NOMO-1 treated with DMSO at 0.1 percent for 48 hours (cell line): Measurements from ENCODE around the gene PGBD1.
A peak's percentile ranks its signal among the peaks of the same experiment; 100 is the strongest.

Source experiments
- DNase-seq: peaks from one replicate; lab custom pipeline; 2025; ENCODE audit not compliant: unreplicated experiment; lab: John Stamatoyannopoulos, UW

The PGBD1 gene

DNA sequence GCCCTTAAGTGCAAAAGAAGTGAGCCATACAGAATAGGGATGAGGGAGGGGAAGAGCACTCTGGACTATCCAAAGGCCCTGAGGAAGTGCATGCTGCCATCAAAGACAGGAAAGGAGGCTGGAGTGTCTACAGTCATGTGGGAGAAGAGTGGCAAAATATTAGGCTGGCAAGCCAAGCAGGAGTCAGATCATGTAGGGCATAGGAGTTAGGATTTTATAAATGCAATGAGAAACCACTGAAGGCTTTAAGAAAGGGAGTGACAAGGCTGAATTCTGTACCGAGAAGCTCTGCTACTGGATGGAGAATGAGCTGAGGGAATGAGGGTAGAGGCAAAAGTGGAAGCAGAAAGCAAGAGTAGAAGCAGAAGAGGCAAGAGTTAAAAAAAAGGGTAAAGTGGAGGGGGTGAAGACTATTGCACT, 52.2 kb downstream of the PGBD1 start:
- no peak for DNase-seq

DNA sequence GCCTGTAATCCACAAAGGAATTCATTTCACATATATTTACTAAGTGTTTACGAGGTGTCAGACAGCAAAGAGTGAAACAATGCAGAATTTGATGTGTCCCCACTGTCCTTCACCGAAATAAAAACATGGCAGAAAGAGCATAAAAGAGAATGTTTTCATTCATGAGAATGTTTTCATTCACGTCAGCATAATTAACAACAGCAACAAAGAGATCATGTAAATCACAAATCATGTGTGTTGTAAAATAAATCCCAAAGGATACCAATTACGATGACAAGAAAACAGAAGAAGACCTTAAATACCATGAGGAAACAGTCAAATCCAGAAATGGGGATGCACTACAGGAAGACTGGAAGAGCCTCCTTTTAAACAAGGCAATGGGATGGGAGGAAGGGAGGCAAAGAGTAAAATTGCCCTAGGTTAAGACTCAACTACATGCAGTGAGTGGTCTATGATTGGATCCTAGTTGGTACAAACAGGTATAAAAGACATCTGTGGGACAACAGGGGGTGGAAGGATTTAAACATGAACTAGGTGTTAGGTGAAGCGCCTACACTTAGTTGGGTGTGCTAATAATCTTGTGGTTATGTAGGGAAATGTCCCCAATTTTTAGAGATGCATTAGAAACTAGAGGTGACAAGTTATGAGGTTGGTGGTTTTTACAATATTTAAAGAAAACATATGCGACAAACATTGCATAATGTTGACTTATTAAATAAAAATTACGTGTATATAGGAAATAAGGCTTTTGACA, 53.1 kb downstream of the PGBD1 start:
- DNase-seq: no peak

GRCh38 chr6:28335040-28335563, 53.7 kb downstream of the PGBD1 start:
- DNase-seq: no peak

- peak; percentile 90 for DNase-seq
Measured at GRCh38 chr6:28335564-28336283, 54.4 kb downstream of the PGBD1 start, which contains the start of gene ZSCAN31. TSS of gene ZSCAN31 (minus strand) at chr6:28336148. CDS start at chr6:28329683, 6,465 bp downstream.

DNA sequence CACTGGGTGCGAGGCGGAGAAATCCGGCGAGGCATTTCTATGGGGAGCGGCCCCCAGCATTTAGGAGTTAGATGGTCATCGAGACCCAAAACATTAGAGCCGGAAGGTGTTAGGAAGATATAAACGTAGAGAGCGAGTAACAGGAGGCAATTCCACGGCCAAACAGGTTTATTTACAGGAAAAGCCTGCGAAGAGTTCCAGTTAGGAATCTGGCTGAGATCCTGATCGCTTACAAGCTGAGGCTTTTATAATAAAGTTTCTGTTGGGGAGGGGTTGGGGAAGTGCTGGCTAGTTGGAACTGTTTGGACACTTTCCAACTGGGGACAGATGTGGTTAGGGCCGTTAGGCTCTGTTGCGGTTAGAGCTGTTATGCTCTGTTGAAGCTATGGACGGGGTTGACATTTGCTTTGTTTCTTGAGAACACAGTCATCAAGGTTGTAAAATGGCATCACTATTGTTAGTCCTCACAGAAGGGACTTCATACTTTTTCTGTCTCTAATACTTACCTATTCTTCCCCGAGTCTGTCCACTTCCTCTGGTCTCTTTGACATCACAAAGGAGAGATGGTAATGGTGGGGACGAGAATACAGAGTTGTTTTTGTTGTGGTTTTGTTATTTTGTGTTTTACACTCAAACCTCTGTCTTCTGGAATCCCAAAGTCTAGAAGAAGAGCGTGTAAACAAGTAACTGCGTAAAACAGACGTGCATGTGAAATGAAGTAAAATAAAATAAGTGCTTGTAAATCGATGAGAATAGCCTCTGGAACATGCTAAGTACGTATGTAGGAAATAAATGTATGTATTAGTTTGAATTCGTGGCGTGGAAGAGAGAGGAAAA, 55.1 kb downstream of the PGBD1 start:
- peak; percentile 74 for DNase-seq

- DNase-seq: no peak
Measured at GRCh38 chr6:28337121-28337520, 55.7 kb downstream of the PGBD1 start.

- no peak for DNase-seq
Measured at GRCh38 chr6:28340310-28341095, 59.1 kb downstream of the PGBD1 start.

- no peak for DNase-seq
Measured at GRCh38 chr6:28343898-28344677, 62.7 kb downstream of the PGBD1 start.

GRCh38 chr6:28345201-28345600, 63.8 kb downstream of the PGBD1 start:
- DNase-seq: no peak

DNA sequence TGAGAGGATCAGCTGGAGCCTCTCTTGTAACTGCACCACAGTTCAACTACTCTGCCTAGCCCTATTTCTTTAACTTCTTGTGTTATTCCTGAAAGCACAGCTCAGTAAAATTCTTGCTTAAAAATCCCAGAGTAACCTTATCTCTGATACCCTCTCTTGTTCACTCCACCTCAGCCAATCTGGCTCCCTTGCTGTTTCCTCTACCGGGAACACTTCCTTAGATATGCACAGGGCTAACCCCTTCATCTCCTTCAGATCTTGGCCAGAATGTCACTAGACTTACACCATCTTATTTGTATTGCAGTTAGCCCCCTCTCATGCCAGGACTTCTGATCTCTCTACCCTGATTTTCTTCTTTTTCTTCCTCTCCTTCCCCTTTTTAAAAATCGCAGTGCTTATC, 65.7 kb downstream of the PGBD1 start:
- DNase-seq: no peak

DNA sequence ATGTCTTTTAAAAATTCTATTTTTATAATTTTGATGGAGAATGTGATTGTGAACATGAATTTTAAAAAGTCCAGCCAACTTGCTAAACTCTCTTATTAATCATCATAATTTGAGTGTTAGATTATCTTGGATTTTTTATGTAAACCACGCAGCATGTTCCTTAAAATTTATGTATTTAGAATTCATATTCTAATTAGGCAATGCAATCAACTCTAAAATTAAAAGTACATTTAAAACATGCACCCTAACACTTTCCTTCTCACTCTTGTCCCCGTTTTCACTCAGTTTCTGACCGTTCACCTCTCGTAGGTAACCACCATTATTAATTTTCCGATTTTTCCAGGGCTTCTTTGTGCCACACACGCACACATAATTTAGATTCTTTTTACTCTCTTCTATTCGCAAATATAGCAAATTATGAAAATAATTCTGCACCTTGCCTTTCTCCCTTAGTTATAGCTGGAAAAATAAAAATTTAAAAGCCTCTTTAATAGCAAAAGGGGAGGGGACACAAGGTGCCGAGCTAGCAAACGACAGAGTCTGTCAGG, 68.0 kb downstream of the PGBD1 start:
- DNase-seq: no peak

DNA sequence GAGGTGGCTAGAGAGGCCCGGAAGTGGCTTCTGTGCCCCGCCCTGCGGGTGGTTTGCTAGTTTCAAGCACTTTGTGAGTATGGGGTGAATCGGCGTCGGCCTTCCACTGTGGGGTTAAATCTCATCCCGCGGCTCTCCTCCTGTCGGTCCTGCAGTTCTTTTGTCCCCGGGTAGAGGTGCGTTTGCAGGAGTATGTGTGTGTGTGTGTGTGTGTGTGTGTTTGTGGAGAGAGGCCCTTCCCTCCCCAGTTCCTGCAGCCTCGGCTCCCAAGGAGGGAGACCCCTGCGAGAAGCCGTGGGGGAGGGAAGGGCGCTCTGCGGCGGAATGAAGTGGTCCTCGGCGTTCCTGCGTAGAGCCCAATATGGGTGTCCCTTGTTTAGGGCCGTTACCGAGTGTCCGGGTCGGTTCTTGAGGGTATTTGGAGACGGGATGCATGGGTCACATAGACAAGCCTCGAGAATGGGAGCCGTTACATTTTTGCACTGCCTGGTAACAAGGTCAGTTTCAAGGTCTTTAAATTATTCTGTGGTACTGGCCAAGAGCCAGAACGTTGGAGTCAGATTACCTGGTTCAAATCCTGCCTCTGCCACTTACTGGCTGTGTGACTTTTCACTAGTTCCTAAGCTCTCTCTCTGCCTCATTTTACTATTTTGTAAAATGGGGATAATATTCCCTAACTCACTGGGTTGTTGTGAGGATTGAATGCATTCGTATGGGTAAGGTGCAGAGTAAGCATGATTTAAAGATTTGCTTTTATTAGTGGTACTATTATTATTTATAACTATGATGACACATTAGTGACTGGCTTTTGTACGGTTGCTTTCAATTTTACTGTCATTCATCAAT, 68.7 kb downstream of the PGBD1 start, which contains the start of gene ZKSCAN3:
Gene ZKSCAN3 (plus strand): TSS at position 56 of the 846 bp plus-strand sequence. CDS start 9,640 bp downstream, outside the sequence.
- DNase-seq: peak; percentile 86

- DNase-seq: no peak
Measured at GRCh38 chr6:28351087-28351486, 69.7 kb downstream of the PGBD1 start.

DNA sequence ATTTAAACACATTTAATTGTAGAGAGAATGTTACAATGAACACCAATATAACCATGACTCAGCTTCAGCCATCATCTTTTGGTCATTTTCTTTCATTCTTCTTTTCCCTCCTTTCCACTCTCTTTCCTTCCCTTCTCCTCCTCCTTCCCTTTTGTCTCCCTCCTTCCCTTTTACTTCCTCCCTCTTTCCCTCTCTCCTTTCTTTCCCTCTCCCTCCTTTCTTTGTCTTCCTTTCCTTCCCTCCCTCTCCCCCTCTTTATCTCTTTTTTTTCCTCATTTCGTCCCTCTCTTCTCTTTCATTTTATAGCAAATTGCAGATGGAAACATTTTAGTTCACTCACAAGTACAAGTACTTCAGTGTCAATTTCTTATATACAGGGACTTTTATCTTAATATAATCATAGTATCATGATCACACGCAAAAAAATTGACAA, 70.1 kb downstream of the PGBD1 start:
- DNase-seq: no peak
